Erythroblast (primary cell): ENCODE measurements around the gene WSCD1.

ENCODE experiments used
- GATA1 ChIP-seq: IDR thresholded peaks from 2 replicates; pipeline ENCODE4 v1.6.1; 2011; ENCODE audit warnings: low read depth, mild to moderate bottlenecking, control low read depth, low read length, moderate library complexity
- POLR2A ChIP-seq: IDR thresholded peaks from 2 replicates; pipeline ENCODE4 v1.6.1; 2011; ENCODE audit warnings: mild to moderate bottlenecking, low read length

GRCh38 chr17:6084311-6085161 is 14.4 kb downstream of the WSCD1 start:
- TF ChIP-seq POLR2A (no peak), GATA1 (no peak)
